GM23338 (cell line): ENCODE data around the gene KIAA1217. TPM values are rescaled to one million over a fixed set of nuclear protein-coding genes. Genes with fewer than 3 reads are reported as not detected.

Experiments
- ATAC-seq: fragments of 200-7000 bp; cut with Tn5 transposase; 3 replicates; pipeline ENCODE4 v1.9.1; 2020
- DNase-seq: peaks from one replicate; pipeline ENCODE4 v3.0.0-alpha.2; 2015; ENCODE audit warnings: low spot score
- H2AFZ ChIP-seq: fragments of 200-600 bp; sonication (generic); 2 replicates; pipeline ENCODE4 v1.8.0; 2016; ENCODE audit warnings: antibody characterized with exemption, mild to moderate bottlenecking, moderate library complexity
- H3F3A ChIP-seq: fragments of 200-600 bp; sonication (generic); replicated peaks from 2 replicates; pipeline ENCODE4 v1.8.0; 2017; ENCODE audit warnings: antibody characterized with exemption, mixed run types, low read depth
- H3K27ac ChIP-seq: fragments of 200-600 bp; sonication (generic); 2 replicates; pipeline ENCODE4 v1.6.1; 2016; ENCODE audit warnings: low read depth
- H3K27me3 ChIP-seq: fragments of 200-600 bp; sonication (generic); 2 replicates; pipeline ENCODE4 v1.8.0; 2016; ENCODE audit warnings: mild to moderate bottlenecking, mixed run types, moderate library complexity; ENCODE audit not compliant: insufficient read depth
- H3K36me3 ChIP-seq: fragments of 200-600 bp; sonication (generic); 2 replicates; pipeline ENCODE4 v1.8.0; 2016; ENCODE audit warnings: mild to moderate bottlenecking; ENCODE audit not compliant: insufficient read depth
- H3K4me1 ChIP-seq: fragments of 200-600 bp; sonication (generic); 2 replicates; pipeline ENCODE4 v1.8.0; 2016; ENCODE audit warnings: mild to moderate bottlenecking, moderate library complexity; ENCODE audit not compliant: insufficient read depth
- H3K4me2 ChIP-seq: fragments of 200-600 bp; sonication (generic); 2 replicates; pipeline ENCODE4 v1.7.1; 2017; ENCODE audit warnings: mixed run types
- H3K4me3 ChIP-seq: fragments of 200-600 bp; sonication (generic); 2 replicates; pipeline ENCODE4 v1.6.1; 2016; ENCODE audit warnings: mixed run types
- H3K79me2 ChIP-seq: fragments of 200-600 bp; sonication (generic); replicated peaks from 2 replicates; pipeline ENCODE4 v1.8.0; 2017; ENCODE audit warnings: mild to moderate bottlenecking; ENCODE audit not compliant: insufficient read depth
- H3K9me2 ChIP-seq: fragments of 200-600 bp; sonication (generic); 2 replicates; pipeline ENCODE4 v1.8.0; 2017; ENCODE audit not compliant: insufficient read depth
- H4K20me1 ChIP-seq: fragments of 200-600 bp; sonication (generic); replicated peaks from 2 replicates; pipeline ENCODE4 v1.8.0; 2017; ENCODE audit warnings: mild to moderate bottlenecking; ENCODE audit not compliant: insufficient read depth
- H3K27ac Mint-ChIP-seq: 2 replicates; pipeline ENCODE4 v1.8.0; 2020; ENCODE audit warnings: inconsistent platforms, mild to moderate bottlenecking, moderate library complexity, mixed read lengths
- H3K27me3 Mint-ChIP-seq: 3 replicates; pipeline ENCODE4 v1.8.0; 2022; ENCODE audit warnings: low read depth, mild to moderate bottlenecking, moderate library complexity, mixed read lengths, inconsistent platforms; ENCODE audit not compliant: insufficient read depth, poor library complexity
- H3K36me3 Mint-ChIP-seq: 3 replicates; pipeline ENCODE4 v1.8.0; 2021; ENCODE audit warnings: low read depth, mild to moderate bottlenecking, inconsistent platforms, moderate library complexity, mixed read lengths
- H3K4me1 Mint-ChIP-seq: 3 replicates; pipeline ENCODE4 v1.8.0; 2020; ENCODE audit warnings: mild to moderate bottlenecking, inconsistent platforms, mixed read lengths
- H3K4me3 Mint-ChIP-seq: 3 replicates; pipeline ENCODE4 v1.8.0; 2021; ENCODE audit warnings: moderate library complexity, mild to moderate bottlenecking, inconsistent platforms, mixed read lengths
- H3K9me3 Mint-ChIP-seq: 3 replicates; pipeline ENCODE4 v1.8.0; 2020; ENCODE audit warnings: moderate library complexity, mild to moderate bottlenecking, inconsistent platforms, mixed read lengths
- CREB1 ChIP-seq: fragments of 250-450 bp; sonication (Bioruptor Pico); IDR thresholded peaks from 2 replicates; pipeline ENCODE4 v1.5.0; 2020; ENCODE audit warnings: low read depth, mild to moderate bottlenecking, moderate library complexity
- CTCF ChIP-seq, 2 experiments: fragments of 200-600 bp in 1 of 2; sonication (generic) in 1 of 2; conservative IDR thresholded peaks; 2 replicates each; pipeline versions ENCODE4 v1.5.1 to v1.6.1; 2016 to 2017; ENCODE audit warnings: antibody characterized with exemption in 2 of 2, low read depth in 2 of 2, mild to moderate bottlenecking in 2 of 2, moderate library complexity in 1 of 2
- ETS1 ChIP-seq: IDR thresholded peaks from 2 replicates; pipeline ENCODE4 v1.6.1; 2016; ENCODE audit warnings: antibody characterized with exemption
- EZH2 ChIP-seq: fragments of 200-600 bp; sonication (generic); IDR thresholded peaks from one replicate; pipeline ENCODE4 v1.8.0; 2017; ENCODE audit warnings: antibody characterized with exemption, mild to moderate bottlenecking, low read depth; ENCODE audit not compliant: unreplicated experiment
- JUNB ChIP-seq: IDR thresholded peaks from one replicate; pipeline ENCODE4 v1.6.1; 2016; ENCODE audit warnings: antibody characterized with exemption; ENCODE audit not compliant: unreplicated experiment
- NANOG ChIP-seq: IDR thresholded peaks from 2 replicates; pipeline ENCODE4 v1.6.1; 2016; ENCODE audit warnings: antibody characterized with exemption, borderline replicate concordance
- POLR2AphosphoS5 ChIP-seq: IDR thresholded peaks from 2 replicates; pipeline ENCODE4 v1.6.1; 2016; ENCODE audit warnings: antibody characterized with exemption, low read depth
- REST ChIP-seq: IDR thresholded peaks from one replicate; pipeline ENCODE4 v1.6.1; 2018; ENCODE audit warnings: antibody characterized with exemption; ENCODE audit not compliant: unreplicated experiment
- STAT1 ChIP-seq: IDR thresholded peaks from one replicate; pipeline ENCODE4 v1.6.1; 2016; ENCODE audit warnings: antibody characterized with exemption; ENCODE audit not compliant: unreplicated experiment
- ZNF462 ChIP-seq: fragments of 250-450 bp; sonication (Bioruptor Pico); IDR thresholded peaks from 2 replicates; pipeline ENCODE4 v1.5.0; 2020; ENCODE audit warnings: mild to moderate bottlenecking, moderate library complexity
- polyA plus RNA-seq: library from polyadenylated mRNA; unstranded; fragments of >200 nt; fragmentation: Nextera tagmentation; extraction: Ambion mirVana; gene quantifications from 2 replicates; pipeline ENCODE4 v1.2.1, GENCODE V29; 2016
- total RNA-seq: library from RNA; depleted of rRNA; stranded (reverse); fragments of >200 nt; shearing (Covaris generic); gene quantifications from 2 replicates; pipeline ENCODE4 v1.2.3, GENCODE V29; 2014

KIAA1217 gene
- total and polyA plus RNA-seq, 2 experiments from 2014 or later = 6.4 to 9.1 TPM

- H3K4me1 ChIP-seq = peaks cover 49% of the 10 kb centered on the region
- peaks cover 64% of the 10 kb centered on the region for H3K4me1 Mint-ChIP-seq
Measured at GRCh38 chr10:24209432-24209771, 464 bp downstream of the KIAA1217 start.

More at GRCh38 chr10:24209432-24209771, 464 bp downstream of the KIAA1217 start:
- Histone ChIP-seq H3K27me3 (no peaks in the 10 kb centered on the region), H3K27ac (0 out of 2 replicates have a peak overlapping the region, but pooled peaks have one; percentile 48), H3K4me2 (peak overlapping the region; percentile 76), H3K4me3 (peak overlapping the region; percentile 62), H3K79me2 (peaks cover 8% of the 10 kb centered on the region; the same call in 1 of the 2 replicates), H3K36me3 (no peaks in the 10 kb centered on the region), H4K20me1 (no peaks in the 10 kb centered on the region), H3K9me2 (no peaks in the 10 kb centered on the region; the same call in 1 of the 2 replicates), H2AFZ (peak overlapping the region; percentile 76; the same call in 1 of the 2 replicates), H3F3A (0 out of 2 replicates have a peak, but pooled peaks cover 3% of the 10 kb centered on the region)
- TF ChIP-seq ETS1 = no peak
- TF ChIP-seq JUNB = no peak
- TF ChIP-seq CREB1 (CRISPR knock-in tag) = no peak
- TF ChIP-seq POLR2AphosphoS5 = no peak
- TF ChIP-seq STAT1 = no peak
- no peak for TF ChIP-seq EZH2
- TF ChIP-seq NANOG = no peak
- TF ChIP-seq CTCF (conservative IDR thresholded peaks at IDR 0.05; ENCODE audit: low read depth in 2 of 2) = no peak
- no peak for TF ChIP-seq REST
- TF ChIP-seq ZNF462 = no peak
- peaks cover 10% of the 10 kb centered on the region for H3K36me3 Mint-ChIP-seq
- DNase-seq (no peak), ATAC-seq (no peak; the same call in 2 of the 3 replicates)
- H3K27me3 Mint-ChIP-seq = peaks cover 21% of the 10 kb centered on the region
- H3K9me3 Mint-ChIP-seq = peaks cover 3% of the 10 kb centered on the region; the same call in 1 of the 3 replicates
- H3K27ac Mint-ChIP-seq = peak overlapping the region; percentile 89
- H3K4me3 Mint-ChIP-seq = peak overlapping the region; percentile 93
